ENCODE measurements around the gene PJVK. TPM values are rescaled to one million over a fixed set of nuclear protein-coding genes. Genes with fewer than 3 reads are reported as not detected.
A peak's percentile ranks its signal among the peaks of the same experiment; 100 is the strongest.

Gene PJVK
- polyA plus RNA-seq, 1 donor (not counting 4 experiments of a cell fraction or from before 2014, with no cell fraction given) = 3.5 TPM

DNA sequence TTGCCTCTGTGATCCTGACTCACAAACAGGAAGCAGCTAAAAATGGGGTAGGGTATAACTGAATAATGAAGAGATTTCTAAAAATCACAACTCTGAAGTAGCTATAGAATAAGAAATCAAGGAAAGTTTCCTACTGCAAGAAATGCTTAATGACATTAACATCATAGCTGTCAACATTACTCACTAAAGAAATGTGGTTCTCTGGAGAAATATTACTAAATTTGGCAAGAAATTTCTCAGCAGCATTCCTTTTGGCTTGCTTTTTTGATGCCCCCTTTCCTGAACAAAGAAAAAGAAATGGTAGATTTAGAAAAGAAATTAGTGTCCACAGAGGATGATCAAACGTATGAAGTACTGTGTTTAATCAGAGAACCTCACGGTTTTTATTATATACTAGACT lies 9.8 kb upstream of the PJVK start:
- Histone ChIP-seq H3K4me1 (ENCODE audit: control insufficient read depth, extremely low read depth, insufficient read depth, low read length) (no peaks in the 10 kb centered on the region), H2AFZ (ENCODE audit: control insufficient read depth, low read length) (no peak overlapping the region), H3K36me3 (ENCODE audit: control insufficient read depth in 2 of 2, extremely low read depth in 1 of 2, insufficient read depth in 2 of 2, low read length in 2 of 2) (peaks cover 11 to 16% of the 10 kb centered on the region in 2 experiments), H3K4me2 (ENCODE audit: control insufficient read depth, extremely low read depth, insufficient read depth, low read depth, low read length) (no peak overlapping the region), H3K9me3 (ENCODE audit: control insufficient read depth, low read depth, low read length) (no peaks in the 10 kb centered on the region), H3K27ac (ENCODE audit: control insufficient read depth, insufficient read depth, low read length) (no peak overlapping the region), H3K27me3 (ENCODE audit: control insufficient read depth, extremely low read depth, insufficient read depth, low read length) (no peaks in the 10 kb centered on the region), H3K79me2 (ENCODE audit: control insufficient read depth, insufficient read depth, low read length) (no peaks in the 10 kb centered on the region), H3K9me1 (ENCODE audit: control insufficient read depth, extremely low read depth, insufficient read depth, low read length) (no peaks in the 10 kb centered on the region), H3K9ac (ENCODE audit: control insufficient read depth, extremely low read depth, insufficient read depth, low read length) (no peak overlapping the region), H4K20me1 (ENCODE audit: control insufficient read depth, extremely low read depth, insufficient read depth, low read length) (no peaks in the 10 kb centered on the region), H3K4me3 (ENCODE audit: control insufficient read depth in 2 of 3, extremely low read depth in 1 of 3, insufficient read depth in 2 of 3, low read depth in 1 of 3, low read length in 3 of 3) (no peak overlapping the region)
- no peak for DNase-seq (ENCODE audit: low read depth, low spot score)
- dilution Hi-C loops (cut with MboI; ENCODE audit: extremely low pct_ligation_motif_present, low sequenced_read_pairs) = no loop called here
- TF ChIP-seq, protein P1, sequence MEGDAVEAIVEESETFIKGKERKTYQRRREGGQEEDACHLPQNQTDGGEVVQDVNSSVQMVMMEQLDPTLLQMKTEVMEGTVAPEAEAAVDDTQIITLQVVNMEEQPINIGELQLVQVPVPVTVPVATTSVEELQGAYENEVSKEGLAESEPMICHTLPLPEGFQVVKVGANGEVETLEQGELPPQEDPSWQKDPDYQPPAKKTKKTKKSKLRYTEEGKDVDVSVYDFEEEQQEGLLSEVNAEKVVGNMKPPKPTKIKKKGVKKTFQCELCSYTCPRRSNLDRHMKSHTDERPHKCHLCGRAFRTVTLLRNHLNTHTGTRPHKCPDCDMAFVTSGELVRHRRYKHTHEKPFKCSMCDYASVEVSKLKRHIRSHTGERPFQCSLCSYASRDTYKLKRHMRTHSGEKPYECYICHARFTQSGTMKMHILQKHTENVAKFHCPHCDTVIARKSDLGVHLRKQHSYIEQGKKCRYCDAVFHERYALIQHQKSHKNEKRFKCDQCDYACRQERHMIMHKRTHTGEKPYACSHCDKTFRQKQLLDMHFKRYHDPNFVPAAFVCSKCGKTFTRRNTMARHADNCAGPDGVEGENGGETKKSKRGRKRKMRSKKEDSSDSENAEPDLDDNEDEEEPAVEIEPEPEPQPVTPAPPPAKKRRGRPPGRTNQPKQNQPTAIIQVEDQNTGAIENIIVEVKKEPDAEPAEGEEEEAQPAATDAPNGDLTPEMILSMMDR (optimal IDR thresholded peaks at IDR 0.05 in 1 of 3, IDR thresholded peaks at IDR 0.05 in 1 of 3, conservative IDR thresholded peaks at IDR 0.05 in 1 of 3; ENCODE audit: extremely low read depth in 1 of 3, insufficient read depth in 2 of 3, low read length in 3 of 3) = no peak
- TF ChIP-seq EZH2 (IDR thresholded peaks at IDR 0.05; ENCODE audit: low read length) = no peak
- no peak for FAIRE-seq

GRCh38 chr2:178448968-178449661 lies 2.1 kb upstream of the PJVK start:
- Histone ChIP-seq H4K20me1 (ENCODE audit: control insufficient read depth, extremely low read depth, insufficient read depth, low read length) (no peaks in the 10 kb centered on the region), H3K9me1 (ENCODE audit: control insufficient read depth, extremely low read depth, insufficient read depth, low read length) (no peaks in the 10 kb centered on the region), H3K4me3 (ENCODE audit: control insufficient read depth in 2 of 3, extremely low read depth in 1 of 3, insufficient read depth in 2 of 3, low read depth in 1 of 3, low read length in 3 of 3) (peak overlapping the region in 1 of 3 experiments; percentile 74), H3K4me1 (ENCODE audit: control insufficient read depth, extremely low read depth, insufficient read depth, low read length) (peaks cover 21% of the 10 kb centered on the region), H3K4me2 (ENCODE audit: control insufficient read depth, extremely low read depth, insufficient read depth, low read depth, low read length) (peak overlapping the region; percentile 83), H3K9ac (ENCODE audit: control insufficient read depth, extremely low read depth, insufficient read depth, low read length) (no peak overlapping the region), H3K27ac (ENCODE audit: control insufficient read depth, insufficient read depth, low read length) (no peak overlapping the region), H3K36me3 (ENCODE audit: control insufficient read depth in 2 of 2, extremely low read depth in 1 of 2, insufficient read depth in 2 of 2, low read length in 2 of 2) (peaks cover 1 to 7% of the 10 kb centered on the region in 2 experiments), H3K9me3 (ENCODE audit: control insufficient read depth, low read depth, low read length) (no peaks in the 10 kb centered on the region), H3K79me2 (ENCODE audit: control insufficient read depth, insufficient read depth, low read length) (peaks cover 25% of the 10 kb centered on the region), H3K27me3 (ENCODE audit: control insufficient read depth, extremely low read depth, insufficient read depth, low read length) (no peaks in the 10 kb centered on the region), H2AFZ (ENCODE audit: control insufficient read depth, low read length) (no peak overlapping the region)
- TF ChIP-seq, protein P1 (optimal IDR thresholded peaks at IDR 0.05 in 1 of 3, IDR thresholded peaks at IDR 0.05 in 1 of 3, conservative IDR thresholded peaks at IDR 0.05 in 1 of 3; ENCODE audit: extremely low read depth in 1 of 3, insufficient read depth in 2 of 3, low read length in 3 of 3) = no peak
- TF ChIP-seq EZH2 (IDR thresholded peaks at IDR 0.05; ENCODE audit: low read length) = no peak
- DNase-seq (ENCODE audit: low read depth, low spot score) (no peak), FAIRE-seq (peak; percentile 53)
- dilution Hi-C loops (cut with MboI; ENCODE audit: extremely low pct_ligation_motif_present, low sequenced_read_pairs) = no loop called here

All from keratinocyte (primary cell).